ENCODE data around the gene ITPRIPL2. TPM values are rescaled to one million over a fixed set of nuclear protein-coding genes. Genes with fewer than 3 reads are reported as not detected.
A peak's percentile ranks its signal among the peaks of the same experiment; 100 is the strongest.

ITPRIPL2 gene
- total and polyA plus RNA-seq, 2 of the 4 experiments (the other 2 are of a cell fraction), result 9.2 to 11.1 TPM

DNA sequence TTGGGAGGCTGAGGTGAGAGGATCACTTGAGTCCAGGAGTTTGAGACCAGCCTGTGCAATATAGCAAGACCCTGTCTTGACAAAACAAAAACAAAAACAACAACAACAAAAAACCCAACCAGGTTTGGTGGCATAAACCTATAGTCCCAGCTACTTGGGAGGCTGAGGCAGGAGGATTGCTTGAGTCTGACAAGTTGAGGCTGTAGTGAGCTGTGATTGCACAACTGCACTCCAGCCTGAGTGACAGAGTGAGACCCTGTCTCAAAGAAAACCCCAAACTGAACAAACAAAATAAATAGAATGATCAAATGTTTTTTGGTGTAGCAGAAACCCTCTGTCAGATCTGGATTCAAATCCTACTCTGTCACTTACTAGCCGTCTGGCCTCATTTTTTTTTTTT, 38.3 kb downstream of the ITPRIPL2 start:
- dilution Hi-C loops (cut with HindIII; ENCODE audit: low sequenced_read_pairs, unreplicated experiment) (no loop called here), in situ Hi-C loops (cut with MboI; ENCODE audit: low sequenced_read_pairs) (loop anchor here (10.0 kb wide), 1 partner anchor 223 kb away; no protein-coding TSS in a partner anchor), intact Hi-C loops (cut with micrococcal nuclease) (no loop called here)
- Histone ChIP-seq H2BK20ac (ENCODE audit: low read depth, low read length) (no peak overlapping the region), H2AFZ (replicated peaks; ENCODE audit: low read length, poor library complexity) (no peak overlapping the region), H2BK120ac (ENCODE audit: low read depth, low read length) (no peak overlapping the region), H4K5ac (ENCODE audit: low read depth, low read length) (no peak overlapping the region), H2BK5ac (ENCODE audit: low read depth, low read length, poor library complexity, severe bottlenecking) (no peak overlapping the region), H3K18ac (ENCODE audit: low read depth, low read length) (no peak overlapping the region), H3K14ac (replicated peaks; ENCODE audit: low read depth, low read length) (no peak overlapping the region), H3K27ac (ENCODE audit: insufficient read depth, low read length) (no peak overlapping the region), H3K56ac (ENCODE audit: extremely low read depth, insufficient read depth, low read length) (no peak overlapping the region), H2AK9ac (replicated peaks; ENCODE audit: low read depth, low read length, poor library complexity) (no peak overlapping the region), H3K9me1 (ENCODE audit: insufficient read depth, low read length) (no peaks in the 10 kb centered on the region), H3K4me1 (ENCODE audit: control insufficient read depth, insufficient read depth, low read length) (no peaks in the 10 kb centered on the region), H2AK5ac (ENCODE audit: low read depth, low read length) (no peak overlapping the region), H3K9me3 (ENCODE audit: control insufficient read depth, insufficient read depth, low read length) (peaks cover 8% of the 10 kb centered on the region), H3K79me1 (ENCODE audit: low read depth in 1 of 2, low read length in 2 of 2) (no peaks in the 10 kb centered on the region), H3K36me3 (ENCODE audit: control insufficient read depth, insufficient read depth, low read length) (no peaks in the 10 kb centered on the region), H3K4ac (ENCODE audit: low read depth, low read length) (no peak overlapping the region), H3K4me3 (ENCODE audit: insufficient read depth, low read depth, low read length) (no peak overlapping the region), H4K20me1 (ENCODE audit: insufficient read depth, low read length) (no peaks in the 10 kb centered on the region), H4K91ac (ENCODE audit: insufficient read depth, low read depth, low read length) (no peak overlapping the region), H3K27me3 (ENCODE audit: control insufficient read depth, insufficient read depth, low read length) (peaks cover 18% of the 10 kb centered on the region), H3K23ac (ENCODE audit: low read depth, low read length) (no peak overlapping the region), H3K4me2 (ENCODE audit: low read depth, low read length) (no peak overlapping the region), H4K8ac (ENCODE audit: low read depth in 2 of 2, low read length in 2 of 2) (no peak overlapping the region), H3K9ac (ENCODE audit: low read depth, low read length) (no peak overlapping the region), H2BK15ac (ENCODE audit: low read depth, low read length) (no peak overlapping the region)
- POLR2A ChIA-PET (ENCODE audit: unreplicated experiment), result no interaction called here
- CTCF ChIA-PET, result no interaction called here
- ATAC-seq (ENCODE audit: low read depth), result no peak
- TF ChIP-seq CEBPB (IDR thresholded peaks at IDR 0.05; ENCODE audit: low read depth, low read length) (0 out of 2 replicates have a peak, but pooled peaks have one; percentile 16), MAZ (IDR thresholded peaks at IDR 0.05; ENCODE audit: borderline replicate concordance, low read depth, low read length) (no peak)
- no TSS peak for BruUV-seq (replicated peaks)
- WGBS, 2 experiments (ENCODE audit: extremely low coverage in 2 of 2, insufficient read length in 1 of 2), result no CpG with 5 or more reads among the region's 1 CpG
- DNase-seq, result no peak
